Measurements from ENCODE around the gene DPP6. TPM values are rescaled to one million over a fixed set of nuclear protein-coding genes. Genes with fewer than 3 reads are reported as not detected.
"Not testable (repeated sequence)": the region's sequence is repeated elsewhere in the genome, so short reads cannot be mapped to it uniquely, and the experiment has no call there.

The DPP6 gene
- total RNA-seq, 1 experiment from 2014 or later, result not detected

DNA sequence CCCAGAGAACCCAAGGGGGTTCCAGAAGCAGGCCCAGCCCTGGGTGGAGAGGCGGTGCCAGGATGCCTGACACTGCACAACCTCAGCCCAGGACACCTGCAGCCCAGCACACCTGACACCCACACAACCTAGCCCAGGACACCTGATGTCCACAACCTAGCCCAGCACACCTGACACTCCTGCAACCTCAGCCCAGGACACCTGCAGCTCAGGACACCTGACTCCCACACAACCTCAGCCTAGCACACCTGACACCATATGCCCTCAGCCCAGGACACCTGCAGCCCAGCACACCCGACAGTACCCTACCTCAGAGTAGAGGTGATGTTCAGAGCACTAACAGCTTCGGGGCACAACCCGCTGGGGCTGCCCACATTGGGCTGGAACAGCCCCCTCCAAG is 863.4 kb downstream of the DPP6 start:
- no peak for DNase-seq (ENCODE audit: low read depth)
- in situ Hi-C loops (cut with HindIII; ENCODE audit: low pct_unique_long_range_greater_than_20kb, low sequenced_read_pairs), result no loop called here

DNA sequence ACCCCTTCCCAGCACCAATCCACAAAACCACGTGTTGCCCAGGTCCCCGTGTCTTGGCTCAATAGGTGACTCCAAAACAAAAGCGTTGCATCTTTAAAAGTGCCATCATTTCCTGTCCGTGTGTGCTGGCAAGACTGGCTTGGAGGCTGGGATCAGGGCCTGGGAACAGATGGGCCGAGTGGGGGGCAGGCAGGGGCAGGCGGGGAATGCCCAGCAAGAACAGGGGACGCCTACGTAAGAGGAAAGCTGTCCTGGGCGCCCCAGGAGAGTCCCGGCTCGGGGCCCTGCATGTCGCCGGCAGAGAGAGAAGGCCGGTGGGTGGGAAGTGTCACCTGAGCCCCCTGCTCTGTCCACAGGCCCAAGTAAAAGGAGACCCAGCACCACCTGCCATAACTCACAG is 864.2 kb downstream of the DPP6 start:
- DNase-seq (ENCODE audit: low read depth), result no peak
- in situ Hi-C loops (cut with HindIII; ENCODE audit: low pct_unique_long_range_greater_than_20kb, low sequenced_read_pairs), result no loop called here

DNA sequence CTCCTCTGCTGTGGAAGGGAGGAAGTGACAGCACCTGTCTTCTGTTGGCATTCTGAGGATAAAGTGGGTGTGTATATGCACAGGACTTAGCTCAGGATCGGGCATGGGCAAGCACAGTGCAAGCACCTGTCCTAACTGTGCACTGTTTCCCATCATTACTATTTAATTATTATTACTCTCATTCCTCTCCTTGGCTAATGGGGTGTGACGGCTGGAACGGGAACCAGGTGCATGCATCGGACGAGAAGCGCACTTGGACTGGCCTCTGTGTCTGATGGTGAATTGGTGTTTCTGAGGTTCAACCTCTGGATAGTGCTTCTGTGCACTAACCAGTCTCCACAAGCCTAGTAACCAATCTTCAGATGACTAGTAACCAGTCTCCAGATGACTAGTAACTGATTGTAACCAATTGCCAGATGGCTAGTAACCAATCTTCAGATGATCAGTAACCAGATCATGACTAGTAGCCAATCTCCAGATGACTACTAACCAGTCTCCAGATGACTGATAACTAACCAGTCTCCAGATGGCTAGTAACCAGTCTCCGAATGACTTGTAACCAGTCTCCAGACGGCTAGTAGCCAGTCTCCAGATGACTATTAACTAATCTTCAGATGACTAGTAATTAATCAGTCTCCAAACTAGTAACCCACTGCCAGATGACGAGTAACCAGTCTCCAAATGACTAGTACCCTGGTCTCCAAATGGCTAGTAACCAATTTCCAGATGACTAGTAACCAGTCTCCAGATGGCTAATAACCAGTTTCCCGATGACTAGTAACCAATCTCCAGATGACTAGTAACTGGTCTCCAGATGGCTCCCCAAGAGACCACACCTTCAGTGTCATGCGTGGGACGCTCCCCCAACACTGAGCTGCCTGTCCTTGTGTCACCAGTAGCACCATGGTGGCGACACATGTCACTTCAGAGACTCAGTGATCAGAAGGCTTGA is 864.9 kb downstream of the DPP6 start:
- in situ Hi-C loops (cut with HindIII; ENCODE audit: low pct_unique_long_range_greater_than_20kb, low sequenced_read_pairs), result no loop called here
- no peak for DNase-seq (ENCODE audit: low read depth)

- in situ Hi-C loops (cut with HindIII; ENCODE audit: low pct_unique_long_range_greater_than_20kb, low sequenced_read_pairs), result no loop called here
- DNase-seq (ENCODE audit: low read depth), result no peak
Observed at GRCh38 chr7:154917808-154918160, 865.6 kb downstream of the DPP6 start.

DNA sequence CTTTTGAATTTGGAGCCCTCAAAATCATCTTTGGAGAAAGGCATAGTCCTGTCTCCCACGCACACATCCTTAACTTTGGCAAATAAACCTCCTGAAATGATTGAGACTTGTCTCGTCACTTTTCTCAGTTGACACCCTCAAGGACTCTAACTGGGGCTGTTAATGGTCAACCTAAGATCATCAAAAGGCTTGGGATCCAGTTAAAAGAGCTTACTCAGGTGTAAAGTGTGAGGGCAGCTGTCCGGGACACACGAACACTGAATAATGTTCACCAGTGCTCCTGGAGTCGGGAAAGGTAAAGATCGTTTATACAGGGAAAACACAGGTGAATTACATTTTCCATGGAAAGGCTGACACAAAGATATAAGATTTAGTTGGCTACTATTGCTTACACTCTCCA is 866.1 kb downstream of the DPP6 start:
- DNase-seq (ENCODE audit: low read depth), result no peak
- in situ Hi-C loops (cut with HindIII; ENCODE audit: low pct_unique_long_range_greater_than_20kb, low sequenced_read_pairs), result no loop called here

DNA sequence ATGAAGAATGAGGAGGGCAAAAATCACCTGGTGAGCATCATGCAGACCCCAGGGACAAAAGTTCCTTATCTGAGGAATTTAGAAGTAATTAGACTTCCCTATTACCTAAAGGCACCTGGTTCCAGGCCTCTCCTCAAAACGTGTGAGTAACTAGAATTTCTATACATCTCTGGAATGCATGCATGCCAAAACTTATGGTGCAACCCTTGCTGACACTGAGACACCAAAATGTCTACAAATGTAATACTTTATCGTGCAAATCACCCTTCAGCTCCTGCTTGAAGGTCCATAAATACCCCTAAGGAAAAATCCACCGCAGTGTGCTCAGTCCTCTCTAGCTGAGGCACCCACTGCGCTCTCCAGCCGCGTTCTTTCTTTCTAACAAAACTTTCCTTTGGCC is 866.5 kb downstream of the DPP6 start:
- DNase-seq (ENCODE audit: low read depth), result no peak
- in situ Hi-C loops (cut with HindIII; ENCODE audit: low pct_unique_long_range_greater_than_20kb, low sequenced_read_pairs), result no loop called here

- in situ Hi-C loops (cut with HindIII; ENCODE audit: low pct_unique_long_range_greater_than_20kb, low sequenced_read_pairs), result no loop called here
- DNase-seq (ENCODE audit: low read depth), result no peak
Observed at GRCh38 chr7:154919344-154920225, 867.4 kb downstream of the DPP6 start.

DNA sequence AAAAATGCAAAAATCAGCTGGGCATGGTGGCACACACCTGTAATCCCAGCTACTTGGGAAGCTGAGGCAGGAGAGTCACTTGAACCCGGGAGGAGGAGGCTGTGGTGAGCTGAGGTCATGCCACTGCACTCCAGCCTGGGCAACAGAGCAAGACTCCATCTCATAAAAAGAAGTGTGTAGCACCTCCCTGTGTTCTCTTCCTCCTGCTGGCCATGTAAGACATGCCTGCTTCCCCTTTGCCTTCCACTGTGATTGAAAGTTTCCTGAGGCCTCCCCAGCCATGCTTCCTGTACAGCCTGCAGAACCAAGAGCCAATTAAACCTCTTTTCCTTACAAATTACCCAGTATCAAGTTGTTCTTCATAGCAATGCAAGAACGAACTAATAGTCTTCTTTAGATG is 870.3 kb downstream of the DPP6 start:
- in situ Hi-C loops (cut with HindIII; ENCODE audit: low pct_unique_long_range_greater_than_20kb, low sequenced_read_pairs); DNase-seq (ENCODE audit: low read depth): not testable (repeated sequence)

DNA sequence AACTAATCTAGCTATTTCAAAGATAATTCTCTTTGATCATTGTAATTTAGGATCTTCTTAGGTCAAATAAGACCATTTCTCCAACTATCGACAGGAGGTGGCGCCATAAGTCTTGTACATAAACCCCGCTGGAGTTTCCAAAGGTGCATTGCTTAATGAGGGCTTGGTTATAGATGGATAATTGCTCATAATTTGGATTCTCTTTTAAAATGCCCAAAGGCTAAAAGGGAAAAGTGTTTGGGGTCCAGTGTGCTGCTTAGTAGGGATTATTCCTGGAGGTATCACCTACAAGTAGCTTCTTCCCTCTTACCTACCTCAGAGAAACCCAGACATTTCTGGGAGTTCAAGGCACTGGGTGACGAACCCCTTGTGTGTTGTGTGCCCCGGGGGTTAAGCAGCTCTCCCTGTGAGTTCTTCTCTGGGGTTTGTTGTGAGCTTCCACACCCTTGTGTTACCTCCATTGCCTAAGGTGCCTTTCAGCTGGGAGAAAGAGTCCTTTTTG is 875.5 kb downstream of the DPP6 start:
- peak; percentile 64 for DNase-seq (ENCODE audit: low read depth)
- in situ Hi-C loops (cut with HindIII; ENCODE audit: low pct_unique_long_range_greater_than_20kb, low sequenced_read_pairs), result no loop called here

- peak; percentile 91 for DNase-seq (ENCODE audit: low read depth)
- in situ Hi-C loops (cut with HindIII; ENCODE audit: low pct_unique_long_range_greater_than_20kb, low sequenced_read_pairs), result no loop called here
Observed at GRCh38 chr7:154928136-154929005, 876.2 kb downstream of the DPP6 start.

- in situ Hi-C loops (cut with HindIII; ENCODE audit: low pct_unique_long_range_greater_than_20kb, low sequenced_read_pairs), result no loop called here
- no peak for DNase-seq (ENCODE audit: low read depth)
Observed at GRCh38 chr7:154929006-154929726, 877.0 kb downstream of the DPP6 start.

- no peak for DNase-seq (ENCODE audit: low read depth)
- in situ Hi-C loops (cut with HindIII; ENCODE audit: low pct_unique_long_range_greater_than_20kb, low sequenced_read_pairs), result no loop called here
Observed at GRCh38 chr7:154931906-154932305, 879.7 kb downstream of the DPP6 start.

DNA sequence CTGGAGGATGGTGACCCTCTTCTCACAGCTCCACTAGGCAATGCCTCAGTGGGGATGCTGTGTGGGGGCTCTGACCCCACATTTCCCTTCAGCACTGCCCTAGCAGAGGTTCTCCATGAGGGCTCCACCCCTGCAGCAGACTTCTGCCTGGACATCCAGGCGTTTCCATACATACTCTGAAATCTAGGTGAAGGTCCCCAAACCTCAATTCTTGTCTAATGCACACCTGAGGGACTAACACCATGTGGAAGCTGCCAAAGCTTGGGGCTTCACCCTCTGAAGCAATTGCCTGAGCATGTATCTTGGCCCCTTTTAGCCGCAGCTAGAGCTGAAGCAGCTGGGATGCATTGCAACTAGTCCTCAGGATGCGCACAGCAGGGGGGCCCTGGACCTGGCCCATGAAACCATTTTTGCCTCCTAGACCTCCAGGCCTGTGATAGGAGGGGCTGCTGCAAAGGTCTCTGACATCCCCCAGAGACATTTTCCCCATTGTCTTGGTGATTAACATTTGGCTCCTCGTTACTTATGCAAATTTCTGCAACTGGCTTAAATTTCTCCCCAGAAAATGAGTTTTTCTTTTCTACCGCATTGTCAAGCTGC is 882.3 kb downstream of the DPP6 start:
- in situ Hi-C loops (cut with HindIII; ENCODE audit: low pct_unique_long_range_greater_than_20kb, low sequenced_read_pairs); DNase-seq (ENCODE audit: low read depth): not testable (repeated sequence)

- in situ Hi-C loops (cut with HindIII; ENCODE audit: low pct_unique_long_range_greater_than_20kb, low sequenced_read_pairs), result no loop called here
- DNase-seq (ENCODE audit: low read depth), result no peak
Observed at GRCh38 chr7:154937837-154938236, 885.6 kb downstream of the DPP6 start.

GRCh38 chr7:154942691-154943090 is 890.5 kb downstream of the DPP6 start:
- no peak for DNase-seq (ENCODE audit: low read depth)
- in situ Hi-C loops (cut with HindIII; ENCODE audit: low pct_unique_long_range_greater_than_20kb, low sequenced_read_pairs), result no loop called here
